WTC11 (cell line): ENCODE measurements around the gene CCNL1.

Experiments
- CBFB ChIP-seq: sonication (generic); formaldehyde crosslinking; IDR thresholded peaks from 2 replicates; pipeline ENCODE4 v1.8.1; 2022; ENCODE audit warnings: mild to moderate bottlenecking, low read depth, missing genetic modification reagents
- ZBTB21 ChIP-seq: sonication (generic); formaldehyde crosslinking; IDR thresholded peaks from 2 replicates; pipeline ENCODE4 v1.8.1; 2023; ENCODE audit warnings: mild to moderate bottlenecking, missing genetic modification reagents, borderline replicate concordance
- ZNF671 ChIP-seq: fragments of 250-450 bp; sonication (Bioruptor Pico); IDR thresholded peaks from 2 replicates; pipeline ENCODE4 v1.8.0; 2021; ENCODE audit warnings: mild to moderate bottlenecking
- TF ChIP-seq, protein P1 (sequence below): sonication (generic); formaldehyde crosslinking; IDR thresholded peaks from 2 replicates; pipeline ENCODE4 v1.8.0; 2023; ENCODE audit warnings: mild to moderate bottlenecking, missing genetic modification reagents
- TF ChIP-seq, protein P2 (sequence below): fragments of 200-600 bp; IDR thresholded peaks from 2 replicates; pipeline ENCODE4 v1.8.0; 2022; ENCODE audit warnings: antibody characterized with exemption

DNA sequence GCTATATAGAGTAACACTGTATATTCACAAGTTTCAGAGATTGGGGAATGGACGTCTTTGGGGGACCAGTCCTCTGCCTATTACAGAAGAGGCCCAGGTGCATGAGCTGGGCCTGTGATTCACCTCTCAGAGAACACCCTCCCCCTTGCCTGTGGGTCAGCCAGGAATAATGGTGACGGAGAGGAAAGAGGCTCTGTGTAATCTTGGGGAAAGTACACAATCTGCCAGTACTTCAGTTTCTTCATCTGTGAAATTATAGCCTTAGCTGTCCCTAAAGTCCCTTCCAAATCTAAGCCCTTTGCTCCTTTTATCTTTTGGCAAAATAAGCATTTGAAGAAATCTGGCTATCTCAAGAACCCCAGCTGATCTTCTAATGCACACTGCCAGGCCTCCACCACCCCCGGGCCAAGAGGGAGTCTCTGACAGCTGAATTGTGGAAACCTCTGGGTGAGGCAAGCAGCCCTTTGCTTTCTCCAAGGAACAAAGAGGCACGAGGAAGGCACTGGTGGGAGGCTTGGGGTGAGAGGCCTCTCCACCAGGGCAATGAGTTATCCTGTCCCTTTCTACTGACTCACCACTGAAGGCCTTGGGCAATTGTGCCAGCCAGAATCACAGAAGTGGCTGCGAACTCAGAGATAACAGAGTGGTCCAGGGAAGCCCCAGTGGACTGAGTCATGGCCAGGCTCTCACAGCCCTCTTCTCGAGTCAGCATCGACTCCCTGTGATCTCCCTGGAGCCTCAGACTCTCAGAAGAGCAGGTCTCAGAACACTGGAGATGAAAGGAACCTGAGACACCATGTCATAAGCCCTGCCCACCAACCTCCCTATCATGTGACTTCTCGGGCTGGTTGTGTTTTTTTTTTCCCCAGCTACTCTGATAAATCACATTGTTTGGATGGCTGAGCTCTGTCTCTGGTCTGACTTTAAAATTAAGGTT lies 31.8 kb downstream of the CCNL1 start:
- TF ChIP-seq CBFB (no peak), ZNF671 (CRISPR knock-in tag) (no peak), ZBTB21 (CRISPR knock-in tag) (no peak)
- TF ChIP-seq, protein P1, sequence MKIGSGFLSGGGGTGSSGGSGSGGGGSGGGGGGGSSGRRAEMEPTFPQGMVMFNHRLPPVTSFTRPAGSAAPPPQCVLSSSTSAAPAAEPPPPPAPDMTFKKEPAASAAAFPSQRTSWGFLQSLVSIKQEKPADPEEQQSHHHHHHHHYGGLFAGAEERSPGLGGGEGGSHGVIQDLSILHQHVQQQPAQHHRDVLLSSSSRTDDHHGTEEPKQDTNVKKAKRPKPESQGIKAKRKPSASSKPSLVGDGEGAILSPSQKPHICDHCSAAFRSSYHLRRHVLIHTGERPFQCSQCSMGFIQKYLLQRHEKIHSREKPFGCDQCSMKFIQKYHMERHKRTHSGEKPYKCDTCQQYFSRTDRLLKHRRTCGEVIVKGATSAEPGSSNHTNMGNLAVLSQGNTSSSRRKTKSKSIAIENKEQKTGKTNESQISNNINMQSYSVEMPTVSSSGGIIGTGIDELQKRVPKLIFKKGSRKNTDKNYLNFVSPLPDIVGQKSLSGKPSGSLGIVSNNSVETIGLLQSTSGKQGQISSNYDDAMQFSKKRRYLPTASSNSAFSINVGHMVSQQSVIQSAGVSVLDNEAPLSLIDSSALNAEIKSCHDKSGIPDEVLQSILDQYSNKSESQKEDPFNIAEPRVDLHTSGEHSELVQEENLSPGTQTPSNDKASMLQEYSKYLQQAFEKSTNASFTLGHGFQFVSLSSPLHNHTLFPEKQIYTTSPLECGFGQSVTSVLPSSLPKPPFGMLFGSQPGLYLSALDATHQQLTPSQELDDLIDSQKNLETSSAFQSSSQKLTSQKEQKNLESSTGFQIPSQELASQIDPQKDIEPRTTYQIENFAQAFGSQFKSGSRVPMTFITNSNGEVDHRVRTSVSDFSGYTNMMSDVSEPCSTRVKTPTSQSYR (CRISPR knock-in tag) = no peak
- TF ChIP-seq, protein P2, sequence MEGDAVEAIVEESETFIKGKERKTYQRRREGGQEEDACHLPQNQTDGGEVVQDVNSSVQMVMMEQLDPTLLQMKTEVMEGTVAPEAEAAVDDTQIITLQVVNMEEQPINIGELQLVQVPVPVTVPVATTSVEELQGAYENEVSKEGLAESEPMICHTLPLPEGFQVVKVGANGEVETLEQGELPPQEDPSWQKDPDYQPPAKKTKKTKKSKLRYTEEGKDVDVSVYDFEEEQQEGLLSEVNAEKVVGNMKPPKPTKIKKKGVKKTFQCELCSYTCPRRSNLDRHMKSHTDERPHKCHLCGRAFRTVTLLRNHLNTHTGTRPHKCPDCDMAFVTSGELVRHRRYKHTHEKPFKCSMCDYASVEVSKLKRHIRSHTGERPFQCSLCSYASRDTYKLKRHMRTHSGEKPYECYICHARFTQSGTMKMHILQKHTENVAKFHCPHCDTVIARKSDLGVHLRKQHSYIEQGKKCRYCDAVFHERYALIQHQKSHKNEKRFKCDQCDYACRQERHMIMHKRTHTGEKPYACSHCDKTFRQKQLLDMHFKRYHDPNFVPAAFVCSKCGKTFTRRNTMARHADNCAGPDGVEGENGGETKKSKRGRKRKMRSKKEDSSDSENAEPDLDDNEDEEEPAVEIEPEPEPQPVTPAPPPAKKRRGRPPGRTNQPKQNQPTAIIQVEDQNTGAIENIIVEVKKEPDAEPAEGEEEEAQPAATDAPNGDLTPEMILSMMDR = no peak
